ENCODE results near the gene TNFRSF1B.
A peak's percentile ranks its signal among the peaks of the same experiment; 100 is the strongest.

The TNFRSF1B gene

DNA sequence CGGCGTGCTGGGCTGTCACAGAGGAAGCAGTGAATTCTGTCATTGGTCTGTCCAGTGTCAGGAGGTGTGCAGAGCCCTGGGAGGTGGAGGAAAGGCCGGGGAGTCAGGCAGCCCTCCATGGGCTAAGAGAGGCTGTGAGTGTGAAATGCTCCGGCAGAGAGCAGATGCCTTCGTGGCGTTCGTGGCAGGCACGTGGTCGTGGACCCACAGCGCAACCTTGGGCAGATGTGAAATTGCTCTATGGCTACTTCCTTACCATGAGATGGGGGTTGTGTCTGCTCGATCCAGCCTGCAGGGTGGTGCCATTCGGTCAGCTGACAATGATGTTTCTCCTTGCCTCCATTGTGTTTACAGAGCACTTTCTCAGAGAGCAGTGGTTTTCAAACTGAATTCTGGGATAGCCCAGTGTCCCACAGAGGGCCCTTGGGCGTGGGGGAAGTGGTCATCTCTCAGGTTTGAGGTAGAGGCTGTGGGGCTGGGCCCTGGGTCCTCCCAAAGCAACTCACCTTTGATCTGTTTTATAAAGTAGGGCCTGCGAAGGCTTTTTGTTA, 27.9 kb downstream of the TNFRSF1B start:
- no peak for DNase-seq (ENCODE audit: low spot score)

- DNase-seq (ENCODE audit: low spot score), result no peak
These were observed 28.6 kb downstream of the TNFRSF1B start for GRCh38 chr1:12195416-12195815.

DNA sequence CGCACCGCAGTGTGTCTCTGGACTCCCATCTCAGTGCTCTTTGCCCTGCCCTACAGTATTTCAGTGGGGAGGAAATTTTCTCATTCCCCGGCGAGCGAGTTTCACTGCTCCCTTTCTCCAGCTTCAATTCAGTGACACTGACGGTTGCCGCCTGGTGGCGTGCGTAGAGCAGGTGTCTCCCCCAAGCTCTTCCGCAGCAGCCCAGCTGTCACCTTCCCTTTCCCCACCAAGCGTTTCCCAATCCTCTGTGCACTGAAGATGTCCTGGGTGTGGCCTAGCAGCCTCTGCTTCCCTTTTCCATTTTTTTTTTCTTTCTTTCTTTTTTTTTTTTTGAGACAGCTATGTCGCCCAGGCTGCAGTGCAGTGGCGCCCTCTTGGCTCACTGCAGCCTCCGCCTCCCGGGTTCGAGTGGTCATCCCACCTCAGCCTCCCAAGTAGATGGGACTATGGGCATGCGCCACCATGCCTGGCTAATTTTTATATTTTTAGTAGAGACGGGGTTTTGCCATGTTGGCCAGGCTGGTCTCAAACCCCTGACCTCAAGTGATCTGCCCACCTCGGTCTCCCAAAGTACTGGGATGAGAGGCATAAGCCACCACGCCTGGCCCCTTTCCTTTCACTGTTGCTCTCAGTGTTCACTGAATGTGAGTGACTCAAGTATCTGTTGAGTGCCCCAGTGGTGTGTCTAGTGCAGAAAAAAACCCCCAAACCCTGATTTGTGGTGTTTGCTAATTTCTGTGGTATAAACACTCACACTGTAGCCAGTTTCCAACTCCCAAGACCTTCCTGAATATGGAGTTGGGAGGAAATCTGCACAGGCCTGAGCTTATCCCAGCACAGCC, 30.1 kb downstream of the TNFRSF1B start:
- DNase-seq (ENCODE audit: low spot score), result no peak

GRCh38 chr1:12197483-12197880, 30.7 kb downstream of the TNFRSF1B start:
- no peak for DNase-seq (ENCODE audit: low spot score)

DNA sequence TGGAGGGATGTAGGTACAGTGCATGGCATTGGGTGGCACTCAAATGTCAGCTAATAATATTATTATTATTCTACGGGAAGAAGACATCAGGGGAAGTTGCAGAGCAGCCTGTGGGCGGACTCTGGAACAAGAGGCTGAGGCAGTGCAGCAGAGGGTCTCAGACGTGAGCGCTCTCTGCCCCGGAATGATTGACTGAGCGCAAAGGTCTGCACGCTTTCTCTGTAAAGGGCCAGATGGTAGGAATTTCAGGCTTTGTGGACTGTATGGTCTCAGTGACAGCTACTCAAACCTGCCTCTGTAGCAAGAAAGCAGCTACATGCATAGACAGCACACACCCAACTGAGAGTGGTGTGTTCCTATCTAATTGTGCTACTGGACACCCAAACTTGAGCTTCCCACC, 33.4 kb downstream of the TNFRSF1B start:
- DNase-seq (ENCODE audit: low spot score), result no peak

DNA sequence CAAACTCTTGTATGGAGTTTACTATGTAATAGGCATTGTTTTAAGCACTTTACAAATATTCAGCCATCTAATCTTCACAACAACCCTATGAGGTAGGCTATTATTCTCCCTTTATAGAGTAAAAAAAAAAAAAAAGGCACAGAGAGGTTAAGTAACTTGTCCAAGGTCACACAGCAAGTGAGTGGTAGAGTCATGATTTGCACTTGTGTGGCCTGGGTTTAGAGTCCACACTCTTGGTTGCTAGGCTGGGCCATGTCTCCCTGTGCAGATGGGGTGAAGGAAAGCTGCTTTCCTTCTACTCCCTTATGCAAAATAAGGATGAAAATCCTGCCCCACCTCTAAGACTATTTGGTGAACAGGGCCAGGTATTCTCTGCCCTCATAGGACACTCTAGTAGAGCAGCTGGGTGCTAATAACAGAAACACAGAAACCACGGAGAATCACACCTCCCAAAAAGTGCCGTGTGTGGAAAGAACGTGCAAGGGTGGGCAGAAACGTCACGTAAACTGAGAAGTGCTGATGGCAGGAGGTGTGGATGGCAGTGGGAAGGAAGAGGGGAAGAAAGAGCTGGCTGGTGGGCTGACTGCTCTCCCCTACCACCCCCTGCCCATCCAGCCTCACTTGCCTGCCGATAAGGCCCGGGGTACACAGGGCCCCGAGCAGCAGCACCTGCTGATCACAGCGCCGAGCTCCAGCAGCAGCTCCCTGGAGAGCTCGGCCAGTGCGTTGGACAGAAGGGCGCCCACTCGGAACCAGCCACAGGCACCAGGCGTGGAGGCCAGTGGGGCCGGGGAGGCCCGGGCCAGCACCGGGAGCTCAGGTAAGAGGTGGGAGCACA, 34.8 kb downstream of the TNFRSF1B start:
- no peak for DNase-seq (ENCODE audit: low spot score)

- DNase-seq (ENCODE audit: low spot score), result no peak
These were observed 35.4 kb downstream of the TNFRSF1B start for GRCh38 chr1:12202190-12202497.

DNA sequence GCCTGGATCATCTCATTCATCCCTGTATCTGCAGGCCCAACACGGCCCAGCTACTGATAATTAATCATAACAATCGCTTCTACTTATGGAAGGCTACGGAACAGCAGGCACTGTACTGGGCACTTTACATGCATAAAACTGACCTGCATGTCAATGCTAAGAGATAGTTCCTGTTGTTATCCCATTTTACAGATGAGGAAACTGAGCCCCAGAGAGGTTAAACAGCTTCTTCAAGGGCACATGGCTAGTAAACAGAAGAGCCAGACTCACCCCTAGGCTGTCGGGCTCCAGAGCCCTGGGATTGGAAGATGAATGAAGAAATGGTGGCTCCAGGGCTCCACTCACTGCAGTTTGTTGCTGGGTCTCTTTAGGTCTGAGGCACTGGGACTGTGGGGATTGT, 35.8 kb downstream of the TNFRSF1B start:
- no peak for DNase-seq (ENCODE audit: low spot score)

DNA sequence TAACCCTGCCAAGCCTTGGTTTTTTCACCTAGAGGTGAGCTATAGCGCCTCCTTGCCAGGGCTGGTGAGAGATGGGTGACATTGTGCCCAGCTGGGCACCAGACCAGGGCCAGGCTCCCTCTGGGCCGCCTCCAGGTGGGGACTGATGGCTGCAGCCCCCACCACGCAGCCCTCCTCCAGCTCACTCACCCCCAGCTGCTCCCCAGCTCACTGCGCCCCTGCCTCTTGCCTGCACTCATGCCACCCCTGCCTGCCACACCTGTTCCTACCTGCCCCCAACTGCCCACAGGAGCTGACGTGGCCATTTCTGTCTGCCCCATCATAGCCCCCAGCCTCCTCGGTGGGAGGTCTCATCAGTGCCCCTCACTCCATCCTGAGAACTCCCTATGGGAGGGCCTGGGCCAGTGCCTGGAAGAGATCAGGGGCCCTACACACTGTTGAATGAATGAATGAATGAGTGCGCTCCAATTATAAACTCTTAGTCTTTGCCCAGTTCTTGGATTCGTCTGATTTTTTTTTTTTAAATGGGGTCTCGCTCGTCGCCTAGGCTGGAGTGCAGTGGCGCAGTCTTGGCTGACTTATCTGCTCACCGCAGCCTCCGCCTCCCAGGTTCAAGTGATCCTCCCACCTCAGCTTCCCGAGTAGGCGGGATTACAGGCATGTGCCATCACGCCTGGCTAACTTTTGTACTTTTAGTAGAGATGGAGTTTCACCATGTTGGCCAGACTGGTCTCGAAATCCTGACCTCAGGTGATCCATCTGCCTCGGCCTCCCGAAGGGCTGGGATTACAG, 36.6 kb downstream of the TNFRSF1B start:
- DNase-seq (ENCODE audit: low spot score), result no peak

- DNase-seq (ENCODE audit: low spot score), result no peak
These were observed 37.3 kb downstream of the TNFRSF1B start for GRCh38 chr1:12204140-12204539.

- no peak for DNase-seq (ENCODE audit: low spot score)
These were observed 38.2 kb downstream of the TNFRSF1B start for GRCh38 chr1:12204754-12205658.

DNA sequence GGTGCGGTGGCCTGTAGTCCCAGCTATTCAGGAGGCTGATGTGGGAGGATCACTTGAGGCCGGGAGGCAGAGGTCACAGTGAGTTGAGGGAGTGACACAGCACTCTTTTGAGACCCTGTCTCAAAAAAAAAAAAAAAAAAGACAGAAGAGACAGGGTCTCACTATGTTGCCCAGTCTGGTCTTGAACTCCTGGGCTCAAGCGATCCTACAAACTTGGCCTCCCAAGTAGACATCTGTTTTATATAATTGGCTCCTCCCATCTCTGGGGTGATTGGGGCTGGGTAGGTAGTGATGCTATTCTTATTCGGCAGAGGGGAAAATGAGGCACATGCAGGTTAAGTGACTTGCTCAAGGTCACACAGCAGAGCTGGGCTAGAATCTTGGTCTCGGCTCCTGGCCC, 39.4 kb downstream of the TNFRSF1B start:
- DNase-seq (ENCODE audit: low spot score), result no peak

DNA sequence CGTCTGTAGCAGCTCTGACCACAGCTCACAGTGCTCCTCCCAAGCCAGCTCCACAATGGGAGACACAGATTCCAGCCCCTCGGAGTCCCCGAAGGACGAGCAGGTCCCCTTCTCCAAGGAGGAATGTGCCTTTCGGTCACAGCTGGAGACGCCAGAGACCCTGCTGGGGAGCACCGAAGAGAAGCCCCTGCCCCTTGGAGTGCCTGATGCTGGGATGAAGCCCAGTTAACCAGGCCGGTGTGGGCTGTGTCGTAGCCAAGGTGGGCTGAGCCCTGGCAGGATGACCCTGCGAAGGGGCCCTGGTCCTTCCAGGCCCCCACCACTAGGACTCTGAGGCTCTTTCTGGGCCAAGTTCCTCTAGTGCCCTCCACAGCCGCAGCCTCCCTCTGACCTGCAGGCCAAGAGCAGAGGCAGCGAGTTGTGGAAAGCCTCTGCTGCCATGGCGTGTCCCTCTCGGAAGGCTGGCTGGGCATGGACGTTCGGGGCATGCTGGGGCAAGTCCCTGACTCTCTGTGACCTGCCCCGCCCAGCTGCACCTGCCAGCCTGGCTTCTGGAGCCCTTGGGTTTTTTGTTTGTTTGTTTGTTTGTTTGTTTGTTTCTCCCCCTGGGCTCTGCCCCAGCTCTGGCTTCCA, 40.1 kb downstream of the TNFRSF1B start:
- DNase-seq (ENCODE audit: low spot score), result no peak

- DNase-seq (ENCODE audit: low spot score), result no peak
These were observed 41.5 kb downstream of the TNFRSF1B start for GRCh38 chr1:12208271-12208670.

- peak; percentile 90 for DNase-seq (ENCODE audit: low spot score)
These were observed 42.1 kb downstream of the TNFRSF1B start for GRCh38 chr1:12208764-12209494.

DNA sequence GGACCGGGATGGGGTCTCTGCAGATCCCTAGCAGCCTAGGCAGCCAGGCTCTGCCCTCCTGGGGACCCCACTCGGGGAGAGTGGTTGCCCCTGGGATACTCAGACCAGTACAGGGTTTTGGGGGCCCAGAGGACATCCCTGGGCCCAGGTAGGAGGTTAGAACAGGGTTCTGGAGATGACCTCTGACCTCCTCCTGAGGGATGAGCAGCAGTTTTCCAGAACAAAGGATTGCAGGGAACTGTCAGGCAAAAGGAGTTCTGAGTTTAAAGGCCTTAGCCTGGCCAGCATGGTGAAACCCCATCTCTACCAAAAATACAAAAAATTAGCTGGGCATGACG, 42.7 kb downstream of the TNFRSF1B start:
- DNase-seq (ENCODE audit: low spot score), result no peak

DNA sequence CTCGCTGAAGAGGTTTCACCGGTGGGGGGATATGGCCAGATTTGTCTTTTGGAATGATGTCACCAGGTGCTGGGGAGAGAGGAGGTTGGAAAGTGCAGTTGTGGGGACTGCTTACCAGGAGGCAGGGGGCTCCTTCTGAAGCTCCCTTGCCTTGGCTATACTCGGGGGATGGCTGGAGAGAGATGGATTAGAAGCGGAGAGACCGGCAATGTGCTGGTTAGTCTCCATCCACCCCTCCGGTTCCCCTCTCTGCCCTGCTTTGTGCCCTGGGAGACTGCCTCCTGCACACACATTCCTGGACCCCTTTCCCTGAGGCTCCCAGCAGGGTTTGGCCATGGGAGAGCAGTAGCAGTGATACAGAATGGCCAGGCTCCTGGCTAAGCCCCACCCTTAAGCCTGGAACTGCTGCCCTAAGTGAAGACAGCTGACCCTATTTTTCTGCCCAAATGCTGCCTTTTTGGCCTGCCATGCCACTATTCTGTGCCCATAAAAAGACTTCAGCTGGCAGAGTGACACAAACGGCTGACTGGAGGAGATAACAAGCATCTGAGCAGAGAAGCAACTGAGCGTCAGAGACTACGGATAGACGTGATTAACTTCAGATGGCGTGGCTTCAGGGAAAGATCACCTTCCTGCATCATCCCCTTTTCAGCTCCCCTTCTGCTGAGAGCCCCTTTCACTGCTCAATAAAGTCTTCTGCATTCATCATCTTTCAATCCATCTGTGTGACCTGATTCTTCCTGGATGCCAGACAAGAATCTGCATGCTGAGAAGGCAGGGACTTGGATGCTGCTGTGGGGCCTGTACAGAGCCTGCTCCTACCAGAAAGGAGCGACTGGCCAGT, 48.5 kb downstream of the TNFRSF1B start:
- DNase-seq (ENCODE audit: low spot score), result no peak

DNA sequence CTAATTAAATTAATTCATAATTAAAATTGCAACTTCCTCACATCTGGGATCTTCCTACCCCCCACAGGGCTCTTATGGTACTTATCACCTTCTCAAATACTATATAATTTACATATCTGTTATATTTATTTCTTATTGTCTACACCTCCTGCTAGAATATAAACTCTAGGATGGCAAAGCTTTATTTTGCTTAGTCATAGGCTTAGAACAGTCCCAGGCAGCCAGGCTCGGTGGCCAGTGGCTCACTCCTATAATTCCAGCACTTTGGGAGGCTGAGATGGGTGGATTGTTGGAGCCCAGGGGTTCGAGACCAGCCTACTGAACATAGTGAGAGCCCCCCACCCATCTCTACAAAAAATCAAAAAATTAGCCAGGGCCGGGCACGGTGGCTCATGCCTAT, 53.0 kb downstream of the TNFRSF1B start:
- no peak for DNase-seq (ENCODE audit: low spot score)

DNA sequence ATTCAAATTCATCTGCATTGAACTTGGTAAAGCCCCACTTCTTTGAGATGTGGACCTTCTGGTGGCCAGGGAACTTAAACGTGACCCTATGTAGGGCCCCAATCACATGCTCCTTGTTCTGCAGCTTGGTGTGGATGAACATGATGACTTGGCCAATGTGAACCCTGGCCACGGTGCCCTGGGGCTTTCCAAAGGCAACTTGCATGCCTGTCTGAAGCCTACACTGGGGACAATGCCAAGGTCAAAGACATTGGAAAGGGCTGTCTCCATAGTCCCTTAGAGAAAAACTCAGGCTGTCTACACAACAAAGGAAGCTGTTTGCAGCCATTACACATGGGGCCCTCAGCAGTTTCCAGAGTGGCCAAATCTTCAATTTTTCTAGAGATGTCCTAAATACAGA, 54.1 kb downstream of the TNFRSF1B start:
- no peak for DNase-seq (ENCODE audit: low spot score)

Data from left forelimb (tissue), 1 donor.